GM21367 (cell line): ENCODE data around the gene PKIG.

Source experiments
- ATAC-seq: cut with Tn5 transposase; IDR thresholded peaks from one replicate; pipeline ENCODE4 v1.9.1; 2021; ENCODE audit not compliant: unreplicated experiment

PKIG gene

DNA sequence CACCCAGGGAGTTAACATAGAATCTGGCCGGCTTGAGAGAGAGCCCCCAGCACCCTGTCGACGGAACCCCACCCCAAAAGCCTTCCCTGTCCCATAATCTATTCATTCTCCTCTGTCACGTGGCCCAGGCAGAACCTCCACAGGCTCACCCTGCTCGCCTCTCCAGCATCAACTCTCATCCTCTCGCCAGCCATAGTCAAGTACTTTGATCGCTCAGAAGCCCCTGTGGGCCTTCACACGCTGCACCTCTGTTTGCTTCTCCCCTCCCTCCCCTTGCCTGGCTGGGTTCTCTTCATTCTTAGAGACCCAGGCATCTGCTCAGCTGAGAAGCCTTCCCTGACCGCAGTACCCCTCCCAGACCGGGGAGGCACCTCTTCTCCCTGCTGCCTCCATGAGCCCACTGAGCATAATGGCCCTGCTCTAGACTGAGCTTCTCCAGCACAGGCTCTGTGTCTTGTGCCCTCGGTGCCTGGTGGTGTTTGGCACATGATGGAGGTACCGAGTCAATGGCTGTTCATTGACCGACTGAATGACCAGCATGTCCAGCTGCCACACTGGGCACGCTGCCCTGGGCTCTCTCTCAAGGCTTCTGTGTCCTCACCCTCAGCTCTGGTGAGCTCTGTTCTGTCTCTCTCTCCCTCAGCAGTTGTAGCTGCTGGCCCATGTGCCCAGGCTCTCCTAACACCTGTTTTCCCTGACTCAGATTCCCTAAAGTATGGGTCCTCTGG lies 33.7 kb downstream of the PKIG start:
- no peak for ATAC-seq

GRCh38 chr20:44616604-44616964 lies 34.2 kb downstream of the PKIG start:
- ATAC-seq: no peak

DNA sequence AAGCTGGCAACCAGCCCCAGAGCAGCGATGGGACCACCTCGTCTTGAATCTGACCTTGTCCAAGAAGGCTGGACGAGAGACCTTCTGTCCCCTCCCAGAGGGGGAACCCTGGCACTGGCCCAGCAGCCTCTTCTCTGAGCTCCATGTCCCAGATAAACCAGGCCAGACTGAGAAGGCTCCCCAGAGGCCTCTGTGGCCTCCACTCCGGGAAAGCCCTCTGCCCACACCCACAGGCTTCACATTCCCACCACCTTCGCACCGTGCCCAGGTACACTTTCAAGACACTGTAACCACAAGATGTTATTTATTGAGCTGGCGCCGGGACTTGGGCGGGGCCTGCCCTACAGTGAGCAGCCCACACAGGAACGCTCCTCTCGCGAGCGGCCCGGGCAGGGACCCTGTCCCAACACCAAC lies 35.9 kb downstream of the PKIG start:
- ATAC-seq: no peak

- ATAC-seq: no peak
Observed at GRCh38 chr20:44619294-44619693, 36.9 kb downstream of the PKIG start.

- no peak for ATAC-seq
Observed at GRCh38 chr20:44620030-44620429, 37.7 kb downstream of the PKIG start.

- ATAC-seq: no peak
Observed at GRCh38 chr20:44621325-44621724, 38.9 kb downstream of the PKIG start.

GRCh38 chr20:44621939-44622338 lies 39.6 kb downstream of the PKIG start:
- no peak for ATAC-seq

DNA sequence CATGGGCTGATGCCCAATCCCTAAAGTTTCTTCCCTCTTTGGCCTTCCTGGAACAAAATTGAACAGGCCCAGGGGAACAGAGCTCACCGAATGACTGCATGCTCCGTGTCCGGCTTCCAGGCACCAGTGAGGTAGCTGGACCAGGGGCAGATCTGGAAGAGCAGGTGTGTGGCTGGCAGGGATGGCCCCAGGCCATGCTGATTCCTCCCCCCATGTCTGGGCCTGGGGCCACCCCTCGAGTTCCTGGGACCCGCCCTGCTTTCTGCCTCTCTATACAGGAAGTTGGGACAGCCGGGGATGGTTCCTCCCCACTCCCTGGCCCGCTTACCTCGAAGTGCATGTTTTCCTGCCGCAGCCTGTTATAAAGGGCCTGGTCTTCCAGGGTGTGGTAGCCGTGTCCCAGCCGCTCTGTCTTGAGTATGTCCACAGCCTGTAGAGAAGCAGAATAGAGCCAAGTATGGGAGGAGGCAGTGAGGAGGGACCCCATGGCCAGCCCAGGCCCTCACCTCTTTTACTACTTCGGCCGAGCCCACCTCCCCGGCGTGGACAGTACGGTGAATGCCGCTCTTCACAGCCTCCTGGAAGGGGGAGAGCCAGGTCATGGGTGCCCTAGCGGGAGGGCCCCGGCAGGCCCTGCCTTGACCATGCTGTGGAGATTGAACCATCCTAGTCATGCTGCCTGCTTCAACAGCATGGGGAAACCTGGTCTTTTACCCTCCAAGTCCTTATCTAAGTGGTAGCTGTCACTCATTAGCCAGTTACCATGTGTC lies 40.3 kb downstream of the PKIG start:
- no peak for ATAC-seq

GRCh38 chr20:44624152-44624551 lies 41.8 kb downstream of the PKIG start:
- no peak for ATAC-seq

- no peak for ATAC-seq
Observed at GRCh38 chr20:44624743-44625271, 42.4 kb downstream of the PKIG start.

DNA sequence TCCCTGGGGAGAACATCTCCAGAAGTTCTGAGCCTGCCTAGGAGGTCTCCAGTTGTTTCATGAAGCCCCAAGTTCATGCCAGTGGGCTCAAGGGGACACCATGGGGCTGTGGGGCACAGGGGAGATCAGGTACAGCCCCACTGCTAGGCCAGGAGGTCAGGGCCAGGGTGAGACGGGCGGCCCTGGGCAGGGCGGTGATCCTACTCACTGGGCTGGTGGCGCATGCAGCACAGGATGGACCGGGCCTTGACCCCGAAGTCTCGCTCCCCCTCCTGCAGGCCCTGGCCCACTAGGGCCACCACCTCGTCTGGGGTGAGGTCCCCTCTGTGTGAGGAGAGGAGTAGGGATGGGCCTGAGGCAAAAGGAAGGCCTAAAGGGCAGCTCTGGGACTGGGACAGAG lies 43.0 kb downstream of the PKIG start:
- ATAC-seq: no peak

GRCh38 chr20:44626278-44626677 lies 43.9 kb downstream of the PKIG start:
- no peak for ATAC-seq

GRCh38 chr20:44627364-44628010 lies 45.1 kb downstream of the PKIG start:
- no peak for ATAC-seq

DNA sequence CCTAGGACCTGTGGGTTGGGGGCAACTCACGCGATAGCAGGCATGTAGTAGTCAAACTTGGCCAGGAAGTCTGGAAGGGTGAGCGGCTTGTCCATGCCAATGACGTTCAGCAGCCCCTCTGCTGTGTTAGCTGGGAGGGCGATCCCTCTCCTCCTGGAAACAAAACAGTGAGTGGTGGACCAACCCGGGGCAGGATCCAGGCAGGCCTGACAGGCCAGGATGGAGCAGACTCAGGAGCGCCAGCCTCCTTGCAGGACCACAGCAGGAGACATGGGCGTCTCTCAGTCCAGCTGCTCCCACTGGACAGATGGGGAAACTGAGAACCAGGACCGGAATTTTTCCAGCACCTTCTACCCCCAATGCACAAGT lies 46.6 kb downstream of the PKIG start:
- no peak for ATAC-seq

DNA sequence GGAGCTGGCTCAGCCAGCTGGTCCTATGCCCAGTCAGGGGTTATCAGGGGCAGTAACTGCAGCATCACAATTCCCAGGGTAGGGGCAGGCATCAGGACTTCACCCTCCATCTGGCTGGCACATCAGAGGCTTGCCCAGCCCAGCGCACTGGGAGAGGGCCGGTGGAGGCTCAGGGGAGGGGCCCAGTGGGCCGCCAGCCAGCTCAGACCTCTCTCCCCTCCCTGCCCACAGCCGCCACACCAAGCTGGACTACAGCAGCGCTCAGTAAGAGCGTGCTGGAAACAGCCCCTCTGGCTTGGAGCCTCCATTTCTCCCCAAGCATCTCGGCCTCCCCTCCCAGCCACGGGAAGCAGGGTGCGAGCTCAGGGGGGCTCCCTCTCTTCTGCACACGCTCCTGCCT lies 47.2 kb downstream of the PKIG start:
- no peak for ATAC-seq

DNA sequence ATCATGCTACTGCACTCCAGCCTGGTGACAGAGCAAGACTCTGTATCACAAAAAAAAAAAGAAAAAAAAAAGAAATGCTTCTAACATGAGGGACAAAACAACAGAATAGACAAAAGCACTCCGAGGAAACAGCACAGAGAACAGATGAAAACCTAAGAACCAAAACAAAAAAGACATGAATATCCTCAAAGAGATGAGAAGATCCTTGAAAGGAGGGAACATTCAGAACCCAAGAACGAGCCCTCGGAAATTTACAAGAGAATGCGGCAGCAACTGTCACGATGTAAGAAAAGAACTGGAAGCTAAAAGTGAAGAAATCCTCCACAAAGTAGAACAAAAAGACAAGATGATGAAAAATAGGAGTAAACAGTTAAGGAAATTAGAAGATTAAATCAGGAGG lies 47.9 kb downstream of the PKIG start:
- no peak for ATAC-seq

DNA sequence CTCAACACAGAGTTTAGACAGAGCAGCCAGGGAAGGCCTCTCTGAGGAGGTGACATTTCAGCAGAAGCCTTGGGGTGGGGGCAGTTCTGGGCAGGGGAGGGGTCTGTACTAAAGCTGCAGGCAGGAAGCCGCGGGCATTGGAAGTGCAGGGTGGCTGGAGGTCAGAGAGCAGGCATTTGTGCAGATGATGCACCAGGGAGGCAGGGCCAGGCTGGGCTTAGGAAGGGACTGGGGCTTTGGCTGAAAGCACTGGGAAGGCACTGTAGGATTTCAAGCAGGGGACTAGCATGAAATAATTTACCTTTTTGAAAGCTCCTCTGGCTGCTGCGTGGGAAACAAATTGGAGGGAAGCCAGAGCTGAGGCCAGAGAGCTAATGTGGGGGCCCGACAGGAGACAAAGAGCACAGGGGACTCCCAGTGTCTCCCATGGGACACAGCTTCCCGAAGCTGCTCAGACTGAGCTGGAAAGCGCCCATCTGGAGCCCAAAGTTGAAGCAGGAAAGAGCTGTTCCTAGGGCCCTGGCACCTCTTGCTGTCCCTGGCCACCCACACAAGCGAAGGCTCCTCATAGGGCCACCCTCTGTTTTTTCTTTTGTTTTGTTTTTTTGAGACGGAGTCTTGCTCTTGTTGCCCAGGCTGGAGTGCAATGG lies 49.8 kb downstream of the PKIG start:
- no peak for ATAC-seq

DNA sequence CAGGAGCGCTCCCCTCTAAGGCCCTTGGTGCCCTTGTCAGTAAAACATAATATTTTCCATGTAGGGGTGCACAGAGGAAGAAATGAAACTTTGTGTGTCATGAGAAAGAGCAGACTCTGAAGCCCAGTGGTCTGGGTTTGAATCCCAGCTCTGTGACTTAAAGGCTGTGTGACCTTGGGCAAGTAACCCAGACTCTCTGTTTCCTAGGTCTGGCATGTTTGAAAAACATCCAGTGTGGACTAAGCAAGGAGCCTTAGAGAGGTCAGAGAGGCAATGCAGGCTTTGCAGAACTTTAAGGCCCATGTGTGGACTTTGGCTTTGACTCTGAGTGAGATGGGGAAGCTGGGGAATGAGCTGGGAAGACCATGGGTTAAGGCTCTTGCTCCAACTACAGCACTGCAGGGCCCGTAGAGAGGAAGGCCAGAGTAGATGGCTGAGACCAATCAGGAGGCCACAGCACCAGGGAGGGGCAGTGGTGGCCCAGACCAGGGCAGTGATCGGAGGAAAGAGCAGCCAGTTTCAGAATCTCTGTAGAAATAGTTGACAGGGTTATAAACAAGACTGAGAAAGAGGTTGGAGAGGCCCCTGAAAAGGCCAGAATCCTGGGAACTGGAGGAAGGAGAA lies 50.9 kb downstream of the PKIG start:
- ATAC-seq: no peak

GRCh38 chr20:44633872-44634600 lies 51.7 kb downstream of the PKIG start:
- ATAC-seq: no peak

DNA sequence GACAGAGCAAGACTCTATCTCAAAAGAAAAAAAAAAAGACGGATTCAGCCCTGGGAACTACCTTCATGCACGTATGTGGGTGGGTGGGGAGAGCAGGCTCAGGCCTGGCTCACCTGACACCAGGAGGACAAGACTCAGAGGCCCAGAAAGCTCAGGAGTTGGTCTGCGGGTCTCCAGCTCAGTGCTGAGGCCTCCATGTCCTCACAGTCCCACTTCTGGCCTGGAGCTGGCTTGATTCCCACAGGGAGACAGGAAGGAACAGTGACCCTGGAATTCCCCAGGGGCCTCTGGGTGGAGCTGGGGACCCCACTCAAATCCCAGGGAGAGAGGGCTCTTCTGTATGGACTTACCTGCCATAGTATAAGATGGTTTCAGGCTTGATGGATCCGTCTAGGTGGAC lies 53.5 kb downstream of the PKIG start:
- no peak for ATAC-seq
